ENCODE measurements around the gene MRPL12. TPM values are rescaled to one million over a fixed set of nuclear protein-coding genes. Genes with fewer than 3 reads are reported as not detected.

The MRPL12 gene
- total RNA-seq, 1 experiment from 2014 or later, result 139 TPM

DNA sequence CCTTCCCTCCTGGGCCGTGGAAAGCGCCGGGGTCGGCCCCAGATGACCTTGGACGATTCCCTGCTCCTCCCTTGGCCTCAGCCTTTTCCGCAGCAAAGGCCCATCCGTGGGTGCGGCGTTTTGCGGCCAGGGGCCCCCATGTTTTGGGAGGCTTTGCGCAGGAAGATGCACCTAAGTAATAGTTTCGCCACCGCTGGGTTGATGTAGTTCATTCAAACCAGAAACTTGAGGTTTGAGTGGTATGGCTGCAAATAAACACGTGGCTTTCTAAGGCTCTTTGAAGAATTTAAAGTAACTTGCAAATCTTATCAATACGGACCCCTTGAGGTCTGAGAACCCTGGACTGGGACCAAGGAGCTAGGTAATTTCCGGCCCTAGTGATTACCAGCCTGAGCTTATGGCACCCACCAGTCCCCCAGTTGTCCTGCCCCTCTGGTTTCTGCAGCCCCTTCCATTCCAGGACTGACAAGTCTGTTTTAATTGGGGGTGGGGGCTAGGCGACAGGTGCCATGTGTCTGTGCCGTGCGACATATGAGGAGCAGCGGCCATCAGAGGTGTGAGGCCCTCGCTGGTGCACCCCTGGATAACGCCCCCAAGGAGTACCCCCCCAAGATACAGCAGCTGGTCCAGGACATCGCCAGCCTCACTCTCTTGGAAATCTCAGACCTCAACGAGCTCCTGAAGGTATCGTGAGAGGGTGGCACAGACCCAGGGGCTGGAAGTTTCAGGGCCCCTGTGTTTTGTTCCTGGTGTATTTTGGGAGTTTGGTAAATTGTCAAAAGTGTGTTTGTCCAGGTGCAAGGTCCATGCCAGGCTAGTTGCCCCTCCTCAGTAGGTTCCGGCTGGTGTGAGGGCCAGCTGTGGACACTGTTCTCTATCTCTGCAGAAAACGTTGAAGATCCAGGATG is 834 bp downstream of the MRPL12 start:
- Mint-ChIP-seq H3K9me3 (no peaks in the 10 kb centered on the region), H3K27ac (peak overlapping the region; percentile 82; the same call in 1 of the 2 replicates), H3K27me3 (ENCODE audit: low read depth) (no peaks in the 10 kb centered on the region), H3K4me3 (peak overlapping the region; percentile 75), H3K4me1 (peaks cover 18% of the 10 kb centered on the region), H3K36me3 (peaks cover 38% of the 10 kb centered on the region)
- ChIA-PET POLR2A (interaction anchor here (0.7 to 2.3 kb wide), 7 partner anchors 7 to 163 kb away, joined by 3 to 11 read pairs (median 4); partner anchors contain the start of genes ARL16, HGS and SLC25A10), CTCF (interaction anchor here (1.0 to 2.2 kb wide), 6 partner anchors 10 to 316 kb away, joined by 3 to 13 read pairs (median 7); partner anchors contain the start of genes ARL16 and HGS)
- no peak for TF ChIP-seq SOX15 (CRISPR knock-in tag; IDR thresholded peaks at IDR 0.05)
- 0 out of 2 replicates have a peak, but pooled peaks have one; percentile 10 for TF ChIP-seq GABPB1 (CRISPR knock-in tag; IDR thresholded peaks at IDR 0.05)
- no peak for DNase-seq (ENCODE audit: low spot score)
- ATAC-seq, result no peak

DNA sequence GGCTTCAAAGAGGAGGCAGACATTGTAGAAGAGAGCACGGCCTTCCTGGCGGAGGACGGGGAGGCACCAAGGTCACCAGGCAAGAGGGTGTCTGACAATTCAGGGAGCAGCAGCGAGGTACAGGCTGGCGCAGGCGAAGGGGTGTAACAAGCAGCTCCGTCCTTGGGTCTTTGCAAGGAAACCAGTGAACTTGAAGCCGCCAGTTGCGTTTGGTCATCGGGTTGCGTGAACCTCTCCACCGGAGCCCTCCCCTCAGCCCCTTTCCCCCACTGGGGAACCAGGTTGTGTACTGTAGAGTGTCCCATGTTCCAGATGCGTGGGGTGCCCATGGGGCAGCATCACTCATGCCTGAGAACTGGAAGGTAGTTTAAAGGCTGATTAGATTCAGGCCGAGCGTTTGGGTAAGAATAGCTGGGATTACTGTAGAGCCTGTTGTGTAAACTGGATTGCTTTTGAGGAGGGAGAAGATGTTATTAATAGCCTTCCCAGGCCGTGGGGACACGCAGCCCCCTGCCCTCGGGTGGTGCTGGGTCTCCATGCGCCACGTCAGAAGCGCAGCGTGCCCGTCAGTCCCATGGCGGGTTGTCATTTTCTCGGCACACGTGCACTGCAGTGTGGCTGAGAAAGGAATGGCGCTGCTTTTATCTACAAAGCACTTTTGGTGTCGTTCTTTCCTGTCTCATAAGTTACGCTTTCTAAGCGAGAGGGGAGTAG is 2.5 kb downstream of the MRPL12 start:
- ChIA-PET CTCF (interaction anchor here (1.5 kb wide), 1 partner anchor 30 kb away, joined by 4 read pairs; no protein-coding TSS in a partner anchor), POLR2A (no interaction called here)
- H3K27me3 Mint-ChIP-seq (ENCODE audit: low read depth), result no peaks in the 10 kb centered on the region
- DNase-seq (ENCODE audit: low spot score) (no peak), ATAC-seq (no peak)
- H3K36me3 Mint-ChIP-seq, result peaks cover 35% of the 10 kb centered on the region
- TF ChIP-seq CBFB (CRISPR knock-in tag; IDR thresholded peaks at IDR 0.05; ENCODE audit: low read depth) (no peak), NR2C2 (CRISPR knock-in tag; IDR thresholded peaks at IDR 0.05) (no peak), EMX1 (CRISPR knock-in tag; IDR thresholded peaks at IDR 0.05) (no peak), SMAD3 (CRISPR knock-in tag; IDR thresholded peaks at IDR 0.05; ENCODE audit: borderline replicate concordance) (no peak), ZBTB21 (CRISPR knock-in tag; IDR thresholded peaks at IDR 0.05; ENCODE audit: borderline replicate concordance) (no peak), FOXP1 (CRISPR knock-in tag; IDR thresholded peaks at IDR 0.05; ENCODE audit: borderline replicate concordance) (no peak), NFATC4 (CRISPR knock-in tag; IDR thresholded peaks at IDR 0.05) (no peak), TEAD1 (CRISPR knock-in tag; IDR thresholded peaks at IDR 0.05) (no peak)
- TF ChIP-seq, protein P1, sequence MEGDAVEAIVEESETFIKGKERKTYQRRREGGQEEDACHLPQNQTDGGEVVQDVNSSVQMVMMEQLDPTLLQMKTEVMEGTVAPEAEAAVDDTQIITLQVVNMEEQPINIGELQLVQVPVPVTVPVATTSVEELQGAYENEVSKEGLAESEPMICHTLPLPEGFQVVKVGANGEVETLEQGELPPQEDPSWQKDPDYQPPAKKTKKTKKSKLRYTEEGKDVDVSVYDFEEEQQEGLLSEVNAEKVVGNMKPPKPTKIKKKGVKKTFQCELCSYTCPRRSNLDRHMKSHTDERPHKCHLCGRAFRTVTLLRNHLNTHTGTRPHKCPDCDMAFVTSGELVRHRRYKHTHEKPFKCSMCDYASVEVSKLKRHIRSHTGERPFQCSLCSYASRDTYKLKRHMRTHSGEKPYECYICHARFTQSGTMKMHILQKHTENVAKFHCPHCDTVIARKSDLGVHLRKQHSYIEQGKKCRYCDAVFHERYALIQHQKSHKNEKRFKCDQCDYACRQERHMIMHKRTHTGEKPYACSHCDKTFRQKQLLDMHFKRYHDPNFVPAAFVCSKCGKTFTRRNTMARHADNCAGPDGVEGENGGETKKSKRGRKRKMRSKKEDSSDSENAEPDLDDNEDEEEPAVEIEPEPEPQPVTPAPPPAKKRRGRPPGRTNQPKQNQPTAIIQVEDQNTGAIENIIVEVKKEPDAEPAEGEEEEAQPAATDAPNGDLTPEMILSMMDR (IDR thresholded peaks at IDR 0.05), result no peak
- TF ChIP-seq, protein P2, sequence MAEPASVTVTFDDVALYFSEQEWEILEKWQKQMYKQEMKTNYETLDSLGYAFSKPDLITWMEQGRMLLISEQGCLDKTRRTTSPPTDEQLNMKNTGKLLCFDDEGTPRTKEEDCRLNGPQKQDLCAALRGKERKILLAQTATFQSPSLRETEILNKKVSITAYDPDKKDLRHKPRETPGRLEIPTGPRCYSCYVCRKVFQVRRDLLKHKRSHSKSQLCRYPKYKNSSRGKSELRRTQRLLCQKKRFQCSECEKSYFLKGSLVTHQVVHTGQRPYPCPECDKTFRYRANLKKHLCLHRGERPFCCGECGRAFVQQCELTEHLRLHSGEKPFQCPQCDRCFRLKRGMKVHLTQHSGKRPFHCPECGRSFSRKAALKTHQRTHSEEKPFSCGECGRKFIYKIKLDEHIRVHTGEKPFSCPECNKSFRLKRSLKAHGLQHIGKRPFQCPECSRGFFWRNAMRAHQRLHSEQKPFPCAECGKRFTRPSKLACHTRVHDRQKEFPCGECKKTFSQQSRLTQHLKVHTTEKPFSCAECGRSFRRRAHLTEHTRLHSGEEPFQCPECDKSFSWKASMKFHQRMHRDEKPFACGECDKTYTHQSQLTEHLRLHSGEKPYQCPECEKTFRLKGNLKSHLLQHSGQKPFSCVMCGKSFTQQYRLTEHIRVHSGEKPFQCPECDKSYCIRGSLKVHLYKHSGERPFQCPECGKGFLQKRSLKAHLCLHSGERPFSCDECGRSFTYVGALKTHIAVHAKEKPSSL (CRISPR knock-in tag; conservative IDR thresholded peaks at IDR 0.05), result no peak
- TF ChIP-seq, protein P3, sequence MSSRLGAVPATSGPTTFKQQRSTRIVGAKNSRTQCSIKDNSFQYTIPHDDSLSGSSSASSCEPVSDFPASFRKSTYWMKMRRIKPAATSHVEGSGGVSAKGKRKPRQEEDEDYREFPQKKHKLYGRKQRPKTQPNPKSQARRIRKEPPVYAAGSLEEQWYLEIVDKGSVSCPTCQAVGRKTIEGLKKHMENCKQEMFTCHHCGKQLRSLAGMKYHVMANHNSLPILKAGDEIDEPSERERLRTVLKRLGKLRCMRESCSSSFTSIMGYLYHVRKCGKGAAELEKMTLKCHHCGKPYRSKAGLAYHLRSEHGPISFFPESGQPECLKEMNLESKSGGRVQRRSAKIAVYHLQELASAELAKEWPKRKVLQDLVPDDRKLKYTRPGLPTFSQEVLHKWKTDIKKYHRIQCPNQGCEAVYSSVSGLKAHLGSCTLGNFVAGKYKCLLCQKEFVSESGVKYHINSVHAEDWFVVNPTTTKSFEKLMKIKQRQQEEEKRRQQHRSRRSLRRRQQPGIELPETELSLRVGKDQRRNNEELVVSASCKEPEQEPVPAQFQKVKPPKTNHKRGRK (CRISPR knock-in tag; IDR thresholded peaks at IDR 0.05; ENCODE audit: borderline replicate concordance), result no peak
- TF ChIP-seq, protein P4, sequence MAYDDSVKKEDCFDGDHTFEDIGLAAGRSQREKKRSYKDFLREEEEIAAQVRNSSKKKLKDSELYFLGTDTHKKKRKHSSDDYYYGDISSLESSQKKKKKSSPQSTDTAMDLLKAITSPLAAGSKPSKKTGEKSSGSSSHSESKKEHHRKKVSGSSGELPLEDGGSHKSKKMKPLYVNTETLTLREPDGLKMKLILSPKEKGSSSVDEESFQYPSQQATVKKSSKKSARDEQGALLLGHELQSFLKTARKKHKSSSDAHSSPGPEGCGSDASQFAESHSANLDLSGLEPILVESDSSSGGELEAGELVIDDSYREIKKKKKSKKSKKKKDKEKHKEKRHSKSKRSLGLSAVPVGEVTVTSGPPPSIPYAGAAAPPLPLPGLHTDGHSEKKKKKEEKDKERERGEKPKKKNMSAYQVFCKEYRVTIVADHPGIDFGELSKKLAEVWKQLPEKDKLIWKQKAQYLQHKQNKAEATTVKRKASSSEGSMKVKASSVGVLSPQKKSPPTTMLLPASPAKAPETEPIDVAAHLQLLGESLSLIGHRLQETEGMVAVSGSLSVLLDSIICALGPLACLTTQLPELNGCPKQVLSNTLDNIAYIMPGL (CRISPR knock-in tag; IDR thresholded peaks at IDR 0.05), result no peak
- TF ChIP-seq, protein P5, sequence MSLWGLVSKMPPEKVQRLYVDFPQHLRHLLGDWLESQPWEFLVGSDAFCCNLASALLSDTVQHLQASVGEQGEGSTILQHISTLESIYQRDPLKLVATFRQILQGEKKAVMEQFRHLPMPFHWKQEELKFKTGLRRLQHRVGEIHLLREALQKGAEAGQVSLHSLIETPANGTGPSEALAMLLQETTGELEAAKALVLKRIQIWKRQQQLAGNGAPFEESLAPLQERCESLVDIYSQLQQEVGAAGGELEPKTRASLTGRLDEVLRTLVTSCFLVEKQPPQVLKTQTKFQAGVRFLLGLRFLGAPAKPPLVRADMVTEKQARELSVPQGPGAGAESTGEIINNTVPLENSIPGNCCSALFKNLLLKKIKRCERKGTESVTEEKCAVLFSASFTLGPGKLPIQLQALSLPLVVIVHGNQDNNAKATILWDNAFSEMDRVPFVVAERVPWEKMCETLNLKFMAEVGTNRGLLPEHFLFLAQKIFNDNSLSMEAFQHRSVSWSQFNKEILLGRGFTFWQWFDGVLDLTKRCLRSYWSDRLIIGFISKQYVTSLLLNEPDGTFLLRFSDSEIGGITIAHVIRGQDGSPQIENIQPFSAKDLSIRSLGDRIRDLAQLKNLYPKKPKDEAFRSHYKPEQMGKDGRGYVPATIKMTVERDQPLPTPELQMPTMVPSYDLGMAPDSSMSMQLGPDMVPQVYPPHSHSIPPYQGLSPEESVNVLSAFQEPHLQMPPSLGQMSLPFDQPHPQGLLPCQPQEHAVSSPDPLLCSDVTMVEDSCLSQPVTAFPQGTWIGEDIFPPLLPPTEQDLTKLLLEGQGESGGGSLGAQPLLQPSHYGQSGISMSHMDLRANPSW (CRISPR knock-in tag; conservative IDR thresholded peaks at IDR 0.05; ENCODE audit: low read depth), result no peak
- TF ChIP-seq, protein P6, sequence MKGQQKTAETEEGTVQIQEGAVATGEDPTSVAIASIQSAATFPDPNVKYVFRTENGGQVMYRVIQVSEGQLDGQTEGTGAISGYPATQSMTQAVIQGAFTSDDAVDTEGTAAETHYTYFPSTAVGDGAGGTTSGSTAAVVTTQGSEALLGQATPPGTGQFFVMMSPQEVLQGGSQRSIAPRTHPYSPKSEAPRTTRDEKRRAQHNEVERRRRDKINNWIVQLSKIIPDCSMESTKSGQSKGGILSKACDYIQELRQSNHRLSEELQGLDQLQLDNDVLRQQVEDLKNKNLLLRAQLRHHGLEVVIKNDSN (CRISPR knock-in tag; IDR thresholded peaks at IDR 0.05), result no peak
- TF ChIP-seq, protein P7, sequence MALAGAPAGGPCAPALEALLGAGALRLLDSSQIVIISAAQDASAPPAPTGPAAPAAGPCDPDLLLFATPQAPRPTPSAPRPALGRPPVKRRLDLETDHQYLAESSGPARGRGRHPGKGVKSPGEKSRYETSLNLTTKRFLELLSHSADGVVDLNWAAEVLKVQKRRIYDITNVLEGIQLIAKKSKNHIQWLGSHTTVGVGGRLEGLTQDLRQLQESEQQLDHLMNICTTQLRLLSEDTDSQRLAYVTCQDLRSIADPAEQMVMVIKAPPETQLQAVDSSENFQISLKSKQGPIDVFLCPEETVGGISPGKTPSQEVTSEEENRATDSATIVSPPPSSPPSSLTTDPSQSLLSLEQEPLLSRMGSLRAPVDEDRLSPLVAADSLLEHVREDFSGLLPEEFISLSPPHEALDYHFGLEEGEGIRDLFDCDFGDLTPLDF (CRISPR knock-in tag; IDR thresholded peaks at IDR 0.05), result no peak
- peaks cover 28% of the 10 kb centered on the region for H3K4me1 Mint-ChIP-seq
- no peaks in the 10 kb centered on the region for H3K9me3 Mint-ChIP-seq
- peak overlapping the region; percentile 45; the same call in 1 of the 2 replicates for H3K4me3 Mint-ChIP-seq
- peak overlapping the region; percentile 91 for H3K27ac Mint-ChIP-seq

All from WTC11 (cell line).